ENCODE results near the gene S100A1.
A peak's percentile ranks its signal among the peaks of the same experiment; 100 is the strongest.
"Not testable (repeated sequence)": the region's sequence is repeated elsewhere in the genome, so short reads cannot be mapped to it uniquely, and the experiment has no call there.

The S100A1 gene

DNA sequence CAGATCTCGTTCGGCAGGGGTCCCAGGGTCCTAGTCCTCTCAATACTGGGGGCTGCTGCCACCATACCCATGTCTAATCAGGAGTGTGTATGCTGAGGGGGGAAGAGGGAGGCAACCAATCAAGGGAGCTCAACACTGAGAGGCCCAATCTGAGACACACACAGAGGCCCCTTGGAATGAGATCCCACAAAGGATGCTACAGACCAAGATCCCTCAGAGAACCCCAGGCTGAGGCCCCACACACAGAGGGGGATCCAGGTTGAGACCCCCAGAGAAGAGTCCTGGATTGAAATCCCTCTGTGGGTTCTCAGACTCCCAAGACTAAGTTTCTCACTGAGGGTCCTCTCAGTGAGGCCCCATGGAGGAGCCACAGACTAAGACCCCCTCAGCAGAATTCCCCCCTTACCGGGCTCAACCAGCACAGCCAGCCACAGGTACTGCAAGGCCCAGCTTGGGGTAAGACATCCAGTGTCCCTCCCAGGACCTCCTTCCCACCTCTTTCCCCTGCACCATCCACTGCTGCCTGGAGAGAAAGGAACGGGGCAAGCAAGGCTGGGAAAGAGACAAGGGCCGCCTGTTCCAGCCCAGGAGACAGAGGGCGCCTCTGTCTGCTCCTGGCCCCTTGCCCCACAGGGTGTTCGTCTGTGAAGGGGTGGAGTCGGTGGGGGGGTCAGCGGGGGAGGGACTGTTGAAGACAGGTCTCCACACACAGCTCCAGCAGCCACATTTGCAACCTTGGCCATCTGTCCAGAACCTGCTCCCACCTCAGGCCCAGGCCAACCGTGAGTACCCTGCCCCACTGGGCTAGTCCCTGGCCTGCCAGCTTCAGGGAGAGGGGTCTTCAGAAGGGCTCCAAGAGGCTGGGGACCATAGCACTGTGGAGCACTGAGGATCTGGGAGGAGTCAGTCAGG, at the start of gene S100A1:
Gene S100A1, plus strand, starts transcription at position 720 of the 912 bp plus-strand sequence. CDS start 2,088 bp downstream, outside the sequence.
- DNase-seq (ENCODE audit: low read depth, low spot score): no peak

DNA sequence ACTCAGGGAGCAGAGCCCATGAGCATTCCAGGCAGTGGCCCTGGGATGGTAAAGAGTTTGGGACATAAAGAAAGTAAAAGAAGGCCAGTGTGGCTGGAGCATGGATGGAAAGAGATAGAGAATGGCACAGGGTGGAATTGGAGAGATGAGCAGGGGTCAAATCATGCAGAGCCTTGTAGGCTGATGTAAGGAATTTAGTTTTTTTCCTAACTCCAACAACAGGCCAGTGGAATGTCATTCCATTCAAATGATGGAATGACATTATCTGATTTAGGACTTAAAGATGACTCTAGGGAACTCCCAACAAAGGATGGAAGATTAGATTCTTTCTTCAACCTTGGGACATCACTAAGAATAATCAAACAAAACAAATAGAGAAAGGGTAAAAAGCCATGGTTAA, 49.7 kb upstream of the S100A1 start:
- DNase-seq (ENCODE audit: low read depth, low spot score): no peak

DNA sequence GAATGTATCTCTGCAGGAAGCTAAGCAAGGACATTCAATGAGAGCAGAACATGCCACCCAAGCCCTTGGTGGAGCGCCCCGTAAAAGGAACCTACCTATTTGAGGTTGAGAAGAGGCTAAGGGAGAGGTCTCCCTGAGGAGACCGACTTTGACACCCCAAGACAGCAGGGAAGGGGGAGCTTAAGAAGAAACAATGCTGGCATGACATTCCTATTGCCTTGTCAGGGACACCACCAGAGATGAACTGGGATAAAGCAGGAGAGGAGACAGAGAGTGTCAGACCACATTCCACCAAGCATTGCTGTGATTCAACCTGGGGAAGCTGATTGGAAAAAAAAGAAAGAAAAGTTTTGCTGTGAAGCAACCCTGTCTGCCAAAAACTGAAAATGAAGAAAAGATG, 49.3 kb upstream of the S100A1 start:
- peak; percentile 31 for DNase-seq (ENCODE audit: low read depth, low spot score)

DNA sequence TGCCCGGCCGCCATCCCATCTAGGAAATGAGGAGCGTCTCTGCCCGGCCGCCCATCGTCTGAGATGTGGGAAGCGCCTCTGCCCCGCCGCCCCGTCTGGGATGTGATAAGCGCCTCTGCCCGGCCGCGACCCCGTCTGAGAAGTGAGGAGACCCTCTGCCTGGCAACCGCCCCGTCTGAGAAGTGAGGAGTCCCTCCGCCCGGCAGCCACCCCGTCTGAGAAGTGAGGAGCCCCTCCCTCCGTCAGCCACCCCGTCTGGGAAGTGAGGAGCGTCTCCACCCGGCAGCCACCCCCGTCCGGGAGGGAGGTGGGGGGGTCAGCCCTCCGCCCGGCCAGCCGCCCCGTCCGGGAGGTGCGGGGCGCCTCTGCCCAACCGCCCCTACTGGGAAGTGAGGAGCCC, 45.4 kb upstream of the S100A1 start:
- not testable (repeated sequence) for DNase-seq (ENCODE audit: low read depth, low spot score)

DNA sequence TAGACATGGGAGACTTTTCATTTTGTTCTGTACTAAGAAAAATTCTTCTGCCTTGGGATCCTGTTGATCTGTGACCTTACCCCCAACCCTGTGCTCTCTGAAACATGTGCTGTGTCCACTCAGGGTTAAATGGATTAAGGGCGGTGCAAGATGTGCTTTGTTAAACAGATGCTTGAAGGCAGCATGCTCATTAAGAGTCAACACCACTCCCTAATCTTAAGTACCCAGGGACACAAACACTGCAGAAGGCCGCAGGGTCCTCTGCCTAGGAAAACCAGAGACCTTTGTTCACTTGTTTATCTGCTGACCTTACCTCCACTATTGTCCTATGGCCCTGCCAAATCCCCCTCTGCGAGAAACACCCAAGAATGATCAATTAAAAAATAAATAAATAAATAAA, 44.7 kb upstream of the S100A1 start:
- DNase-seq (ENCODE audit: low read depth, low spot score): not testable (repeated sequence)

DNA sequence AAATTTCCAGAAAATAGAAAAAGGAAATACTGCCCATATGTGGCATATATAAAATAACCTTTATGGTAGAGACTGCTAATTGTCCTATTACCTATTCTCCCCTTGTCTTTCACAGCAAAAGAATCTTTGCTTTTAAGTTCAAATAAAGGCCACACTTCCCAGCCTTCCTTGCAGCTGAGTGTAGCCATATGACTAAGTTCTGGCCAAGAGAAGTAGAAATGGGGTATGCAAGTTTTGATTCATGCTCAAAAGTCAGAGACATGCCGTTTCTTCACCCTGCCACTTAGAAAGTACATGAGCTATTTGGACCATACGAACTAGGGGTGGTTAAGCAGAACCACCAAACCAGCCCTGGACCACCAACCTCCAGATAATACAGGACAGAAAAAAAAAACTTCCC, 44.3 kb upstream of the S100A1 start:
- no peak for DNase-seq (ENCODE audit: low read depth, low spot score)

DNA sequence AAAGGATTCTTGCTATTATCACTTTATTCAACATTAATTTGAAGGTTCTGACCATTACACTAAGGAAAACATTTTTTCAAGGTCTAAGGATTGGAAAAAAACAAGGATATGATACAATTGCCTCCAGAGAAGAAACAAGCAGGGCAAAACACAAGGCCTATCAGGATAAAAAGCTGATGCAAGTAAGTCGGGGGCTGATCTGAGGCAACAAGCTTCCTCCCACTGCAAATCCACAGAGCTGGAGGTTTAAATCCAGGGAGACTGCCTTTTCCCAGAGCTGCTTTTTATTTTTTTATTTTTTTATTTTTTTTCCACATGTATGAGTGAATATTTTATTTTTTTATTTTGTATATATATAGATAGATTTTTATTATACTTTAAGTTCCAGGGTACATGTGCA, 43.2 kb upstream of the S100A1 start:
- no peak for DNase-seq (ENCODE audit: low read depth, low spot score)

DNA sequence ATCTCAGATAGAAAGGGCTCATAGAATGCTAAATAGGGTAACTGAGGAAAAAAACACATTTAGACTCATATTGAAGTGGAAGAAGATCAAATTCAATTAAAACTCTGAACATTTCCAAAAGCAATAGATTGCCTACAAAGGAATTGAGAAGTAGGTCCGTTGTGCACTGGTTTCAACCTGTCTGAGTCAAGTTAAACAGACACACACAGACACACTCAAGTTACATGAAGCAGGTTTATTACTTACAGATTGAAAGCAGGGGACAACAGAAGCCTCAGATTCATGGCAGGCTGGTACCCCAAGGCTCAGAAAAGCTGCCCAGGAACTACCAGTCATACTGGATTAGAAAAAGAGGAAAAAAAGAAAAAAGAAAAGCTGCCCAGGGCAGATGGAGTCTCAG, 41.9 kb upstream of the S100A1 start:
- DNase-seq (ENCODE audit: low read depth, low spot score): no peak

DNA sequence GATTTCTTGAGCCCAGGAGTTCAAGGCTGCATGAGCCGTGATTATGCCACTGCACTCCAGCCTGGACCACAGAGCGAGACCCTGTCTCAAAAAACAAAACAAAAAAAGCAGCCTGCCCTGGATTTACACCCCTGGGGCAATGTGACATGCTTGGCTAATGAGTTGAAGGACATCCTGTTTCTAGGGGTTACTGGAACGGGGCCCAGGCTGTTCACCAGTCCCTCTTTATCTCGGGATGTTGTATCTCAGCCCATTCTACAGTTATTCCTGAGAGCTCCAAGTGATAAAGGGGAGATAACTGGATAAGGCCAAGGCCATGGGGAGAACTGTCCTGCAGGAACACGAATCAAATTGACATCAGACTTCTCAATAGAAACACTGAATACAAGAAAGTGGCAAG, 40.9 kb upstream of the S100A1 start:
- peak; percentile 43 for DNase-seq (ENCODE audit: low read depth, low spot score)

DNA sequence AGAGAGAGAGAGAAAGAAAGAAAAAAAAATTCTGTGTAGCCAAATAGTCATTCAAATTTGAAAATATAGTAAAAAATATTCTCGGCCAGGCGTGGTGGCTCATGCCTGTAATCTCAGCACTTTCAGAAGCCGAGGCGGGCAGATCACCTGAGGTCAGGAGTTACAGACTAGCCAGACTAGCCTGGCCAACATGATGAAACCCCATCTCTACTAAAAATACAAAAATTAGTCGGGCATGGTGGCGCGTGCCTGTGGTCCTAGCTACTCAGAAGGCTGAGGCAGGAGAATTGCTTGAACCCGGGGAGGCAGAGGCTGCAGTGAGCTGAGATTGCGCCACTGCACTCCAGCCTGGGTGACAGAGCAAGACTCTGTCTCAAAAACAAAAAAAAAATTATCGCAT, 40.2 kb upstream of the S100A1 start:
- DNase-seq (ENCODE audit: low read depth, low spot score): not testable (repeated sequence)

DNA sequence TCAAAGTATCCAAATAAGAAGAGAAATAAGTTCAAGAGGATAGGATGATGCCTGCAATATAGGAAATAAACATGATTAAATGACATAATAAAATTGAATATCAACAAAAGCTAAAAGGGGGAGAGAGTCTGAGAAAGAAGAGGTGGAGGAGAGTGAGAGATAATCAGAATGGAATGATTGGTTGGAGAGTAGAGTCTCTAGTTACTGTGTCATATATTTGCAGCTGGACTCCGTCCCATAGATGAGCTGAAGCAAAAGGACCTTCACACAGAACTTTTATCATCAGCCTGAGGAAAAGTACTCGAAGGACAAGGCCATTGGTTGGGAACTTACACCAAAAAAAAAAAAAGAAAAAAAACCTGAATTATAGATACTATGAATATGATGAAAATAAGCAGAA, 39.8 kb upstream of the S100A1 start:
- no peak for DNase-seq (ENCODE audit: low read depth, low spot score)

DNA sequence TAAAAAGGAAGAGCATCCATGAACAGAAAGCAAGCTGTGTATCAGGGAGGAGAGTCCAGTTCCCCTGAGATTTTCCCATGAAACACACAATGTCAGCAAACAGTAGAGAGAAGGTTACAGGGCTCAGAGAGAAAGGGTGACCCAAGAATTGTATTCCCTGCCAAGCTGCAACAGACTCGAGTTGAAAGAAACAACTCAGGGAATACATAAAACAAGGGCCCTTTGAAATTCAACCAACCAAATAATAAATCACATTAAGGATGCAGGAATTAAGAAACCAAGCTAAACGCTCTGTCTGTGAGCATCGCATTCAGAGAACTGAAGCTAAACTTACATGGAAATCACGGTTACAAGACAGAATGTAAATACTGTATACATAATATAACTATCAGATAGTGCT, 35.5 kb upstream of the S100A1 start:
- no peak for DNase-seq (ENCODE audit: low read depth, low spot score)

DNA sequence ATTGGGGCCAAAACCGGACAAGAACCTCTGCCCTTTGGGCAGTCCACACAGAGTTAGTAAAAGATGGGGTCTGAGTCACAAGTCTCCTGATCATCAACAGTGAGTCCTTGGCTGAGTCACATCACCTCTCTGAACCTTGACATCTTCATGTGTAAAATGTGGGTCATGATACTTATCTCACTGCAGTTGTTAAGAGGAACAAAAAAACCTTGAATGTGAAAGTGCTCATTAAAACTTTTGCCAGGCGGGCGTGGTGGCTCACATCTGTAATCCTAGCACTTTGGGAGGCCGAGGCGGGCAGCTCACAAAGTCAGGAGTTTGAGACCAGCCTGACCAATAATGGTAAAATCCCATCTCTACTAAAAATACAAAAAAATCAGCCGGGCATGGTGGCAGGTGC, 31.0 kb upstream of the S100A1 start:
- DNase-seq (ENCODE audit: low read depth, low spot score): no peak

DNA sequence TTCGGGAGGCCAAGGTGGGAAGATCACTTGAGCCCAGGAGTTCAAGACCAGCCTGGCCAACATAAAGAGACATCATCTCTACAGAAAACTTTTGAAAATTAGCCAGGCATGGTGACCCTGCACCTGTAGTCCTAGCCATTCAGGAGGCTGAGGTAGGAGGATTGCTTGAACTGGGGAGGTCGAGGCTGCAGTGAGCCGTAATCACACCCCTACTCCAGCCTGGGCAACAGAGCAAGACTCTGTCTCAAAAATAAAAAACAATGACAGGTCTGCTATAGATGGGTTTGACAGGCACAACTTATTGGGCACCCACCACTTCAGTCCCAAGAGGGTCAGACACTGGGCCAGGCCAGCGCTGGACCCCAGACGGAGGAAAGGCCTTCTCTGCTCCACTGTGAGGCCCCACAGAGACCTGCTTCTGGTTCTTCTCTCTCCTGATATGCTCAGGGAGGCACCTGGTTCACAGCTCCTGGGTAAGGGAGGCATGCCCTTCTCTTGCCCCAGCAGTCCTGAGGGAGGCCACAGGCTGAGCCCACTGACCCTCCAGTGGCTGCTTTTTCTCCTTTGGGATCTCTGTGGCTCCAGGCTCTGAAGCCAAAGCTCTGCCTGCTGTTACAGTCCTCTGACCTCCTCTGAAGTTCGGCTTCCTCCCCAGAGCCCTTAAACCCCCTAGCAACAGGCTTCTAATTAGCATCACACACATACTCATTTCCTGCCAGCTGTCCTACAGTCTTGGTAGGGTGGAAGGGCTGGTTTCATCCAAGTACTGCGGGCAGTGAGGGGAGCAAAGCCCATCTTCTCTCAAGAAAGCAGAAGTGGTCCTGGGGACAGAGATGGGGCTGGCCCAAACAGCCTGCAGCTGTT, 29.7 kb upstream of the S100A1 start:
- peak; percentile 83 for DNase-seq (ENCODE audit: low read depth, low spot score)

DNA sequence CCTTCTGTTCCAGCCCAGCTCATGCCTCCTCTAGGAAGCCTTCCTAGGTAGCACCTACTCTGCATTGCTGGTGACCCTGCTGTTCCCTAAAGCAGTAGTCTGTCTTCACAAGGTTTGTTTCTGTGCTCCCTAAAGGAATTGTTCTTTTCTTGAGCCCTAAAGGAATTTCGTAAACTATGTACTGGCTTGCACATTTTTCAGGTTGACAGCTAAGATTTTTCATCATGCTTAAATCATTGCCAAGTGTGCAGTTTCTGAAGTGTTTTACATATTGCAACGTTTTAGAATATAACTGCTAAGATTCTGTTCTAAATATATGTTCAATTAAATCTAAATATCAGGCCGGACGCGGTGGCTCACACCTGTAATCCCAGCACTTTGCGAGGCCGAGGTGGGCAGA, 28.4 kb upstream of the S100A1 start:
- no peak for DNase-seq (ENCODE audit: low read depth, low spot score)

DNA sequence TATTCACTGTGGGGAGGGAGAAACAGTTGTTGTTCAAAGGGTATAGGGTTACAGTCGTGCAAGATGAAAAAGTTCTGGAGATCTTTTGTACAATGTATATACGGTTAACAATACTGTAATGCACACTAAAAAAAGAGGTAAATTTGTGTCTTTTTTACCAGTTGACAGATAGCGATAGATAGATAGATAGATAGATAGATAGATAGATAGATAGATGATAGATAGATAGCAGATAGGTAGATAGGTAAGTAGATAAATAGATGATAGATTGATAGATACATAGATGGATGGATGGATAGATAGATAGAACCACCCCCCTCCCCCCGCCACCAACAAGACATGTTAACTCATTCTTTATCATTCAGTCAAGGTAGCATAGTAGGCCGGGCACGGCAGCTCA, 25.5 kb upstream of the S100A1 start:
- no peak for DNase-seq (ENCODE audit: low read depth, low spot score)

DNA sequence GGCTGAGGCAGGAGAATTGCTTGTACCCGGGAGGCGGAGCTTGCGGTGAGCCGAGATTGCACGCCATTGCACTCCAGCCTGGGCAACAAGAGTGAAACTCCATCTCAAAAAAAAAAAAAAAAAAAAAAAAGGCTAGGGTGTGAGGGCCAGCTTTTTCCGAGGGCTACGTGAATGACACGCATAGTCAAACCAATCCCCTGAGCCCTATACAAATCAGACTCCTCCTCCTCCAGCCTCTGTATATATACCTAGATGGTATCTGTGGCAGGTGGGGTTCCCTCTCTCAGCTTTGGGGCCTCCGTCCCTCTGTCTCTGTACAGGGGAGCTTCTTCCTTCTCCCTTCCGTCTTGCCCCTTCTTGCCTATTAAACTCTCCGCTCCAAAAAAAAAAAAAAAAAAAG, 22.0 kb upstream of the S100A1 start:
- no peak for DNase-seq (ENCODE audit: low read depth, low spot score)

DNA sequence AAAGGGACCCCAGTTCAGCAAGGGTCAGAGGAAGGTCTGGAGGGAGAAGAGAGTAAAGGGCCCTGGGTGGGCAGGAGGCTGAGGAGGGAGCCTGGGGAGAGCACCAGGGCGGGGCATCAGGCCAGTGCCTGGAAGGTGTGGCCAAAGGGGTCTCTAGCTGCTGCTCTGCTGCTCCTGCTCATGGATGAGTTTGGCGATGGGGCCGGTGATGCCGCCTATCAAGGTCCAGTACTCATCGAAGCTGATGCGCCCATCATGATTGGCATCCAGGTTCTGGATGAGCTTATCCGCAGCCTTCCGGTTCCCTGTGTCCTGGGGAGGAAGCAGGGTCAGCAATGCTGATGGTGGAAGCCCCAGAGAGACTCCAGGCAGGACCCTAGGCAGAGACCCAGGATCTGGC, 20.9 kb upstream of the S100A1 start:
- DNase-seq (ENCODE audit: low read depth, low spot score): no peak

DNA sequence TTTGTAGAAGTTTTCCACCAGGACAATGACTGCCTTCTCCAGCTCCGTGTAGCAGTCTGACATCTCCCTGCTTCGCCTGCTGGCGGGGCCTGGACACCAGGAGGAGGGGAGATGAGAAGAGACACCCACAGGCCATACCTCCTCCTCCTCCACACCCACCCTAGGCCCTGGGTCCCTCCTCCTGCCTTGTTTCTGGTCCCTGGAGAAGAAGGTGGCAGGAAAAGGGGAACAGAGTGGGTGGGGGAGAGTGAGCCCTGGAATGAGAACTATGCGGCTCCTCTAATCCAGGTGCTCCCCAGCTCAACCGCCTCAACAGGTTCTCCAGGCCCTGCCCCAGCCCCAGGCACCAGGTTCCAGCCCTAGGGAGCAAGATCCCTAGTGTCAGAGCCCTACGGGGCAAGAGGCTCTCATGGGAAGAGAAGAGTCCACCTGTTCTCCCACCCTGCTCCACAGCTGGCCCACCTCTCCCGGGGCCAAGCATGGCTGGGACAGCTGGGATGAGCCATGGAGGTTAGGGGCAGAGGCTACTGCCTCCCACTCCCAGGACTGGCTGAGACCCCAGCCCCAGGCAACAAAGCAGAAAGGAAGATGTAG, 20.0 kb upstream of the S100A1 start:
- peak; percentile 70 for DNase-seq (ENCODE audit: low read depth, low spot score)

DNA sequence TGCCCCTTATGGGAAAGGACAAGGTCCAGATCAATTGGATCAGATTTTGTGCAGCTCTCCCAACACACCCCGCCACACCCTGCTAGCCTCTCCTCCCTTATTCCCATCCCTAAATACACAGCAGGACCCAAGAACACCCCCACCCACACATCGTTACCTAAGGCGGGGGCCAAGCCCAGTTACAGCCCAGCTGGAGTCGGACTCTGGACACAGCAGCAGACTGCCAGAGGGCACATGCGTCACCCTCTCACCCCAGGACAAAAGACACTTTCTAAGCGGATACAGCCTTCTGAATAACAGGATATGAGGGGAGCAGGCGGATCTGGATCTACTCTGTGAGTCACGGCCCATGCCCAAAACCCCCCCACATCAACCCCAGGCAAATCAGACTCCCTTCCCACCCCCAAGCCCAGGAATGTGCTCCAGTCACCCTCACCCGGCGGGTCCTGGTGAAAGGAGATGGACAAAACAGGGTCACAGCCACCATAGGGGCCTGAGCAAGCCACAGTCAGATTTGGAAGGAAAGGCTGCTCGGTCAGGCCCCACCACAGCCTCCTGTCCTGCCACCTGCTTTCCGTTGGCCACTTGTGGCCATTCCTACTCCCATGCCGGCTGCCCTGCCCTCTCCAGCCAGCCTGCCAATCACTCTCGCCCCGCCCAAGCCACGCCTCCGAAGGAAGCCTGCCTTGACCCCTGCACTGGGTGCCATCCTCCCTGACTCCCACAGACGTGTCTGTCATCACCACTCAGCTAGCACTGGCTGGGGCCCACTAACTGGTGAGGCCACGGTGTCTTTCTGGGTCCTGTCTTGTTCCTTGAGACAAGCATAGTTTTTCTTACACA, 19.3 kb upstream of the S100A1 start:
- peak; percentile 90 for DNase-seq (ENCODE audit: low read depth, low spot score)

DNA sequence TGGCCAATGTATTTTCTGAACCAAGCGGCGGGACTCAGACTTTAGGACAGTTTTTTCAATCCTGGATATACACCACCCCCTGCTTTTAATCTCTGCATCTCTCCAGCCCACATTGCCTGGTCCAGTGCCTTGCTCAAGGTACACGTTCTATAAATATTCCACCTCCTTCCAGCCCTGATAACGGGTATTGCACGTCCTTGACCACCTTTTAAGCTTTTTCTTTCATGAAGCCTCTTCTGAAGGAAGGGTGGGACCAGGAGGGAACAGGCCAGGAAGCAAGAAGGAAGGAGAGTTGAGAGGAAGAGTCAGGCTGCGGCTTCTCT, 18.7 kb upstream of the S100A1 start:
- no peak for DNase-seq (ENCODE audit: low read depth, low spot score)

DNA sequence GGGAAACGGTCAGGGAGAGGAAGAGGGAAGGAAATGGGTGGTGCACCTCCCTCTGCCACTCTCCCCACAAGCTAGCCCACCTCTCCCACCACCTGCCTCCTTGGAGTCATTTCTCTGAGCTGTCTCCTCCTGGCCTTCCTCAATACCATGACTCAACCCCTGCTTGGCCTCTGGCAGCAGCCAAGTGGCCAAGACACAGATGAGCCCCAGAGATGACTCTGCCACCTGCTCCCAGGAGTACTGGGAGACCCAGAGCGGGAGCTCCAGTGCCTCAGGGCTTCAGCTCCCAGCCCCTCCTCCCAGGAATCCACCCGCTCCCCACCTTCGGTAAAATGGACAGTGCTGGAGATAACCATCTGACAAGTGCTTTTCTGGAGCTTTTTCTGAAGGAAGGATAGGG, 17.9 kb upstream of the S100A1 start:
- peak; percentile 80 for DNase-seq (ENCODE audit: low read depth, low spot score)
